ENCODE results near the gene AVPR1A. TPM values are rescaled to one million over a fixed set of nuclear protein-coding genes. Genes with fewer than 3 reads are reported as not detected.

AVPR1A gene
- total RNA-seq, 1 donor from 2014 or later = not detected

DNA sequence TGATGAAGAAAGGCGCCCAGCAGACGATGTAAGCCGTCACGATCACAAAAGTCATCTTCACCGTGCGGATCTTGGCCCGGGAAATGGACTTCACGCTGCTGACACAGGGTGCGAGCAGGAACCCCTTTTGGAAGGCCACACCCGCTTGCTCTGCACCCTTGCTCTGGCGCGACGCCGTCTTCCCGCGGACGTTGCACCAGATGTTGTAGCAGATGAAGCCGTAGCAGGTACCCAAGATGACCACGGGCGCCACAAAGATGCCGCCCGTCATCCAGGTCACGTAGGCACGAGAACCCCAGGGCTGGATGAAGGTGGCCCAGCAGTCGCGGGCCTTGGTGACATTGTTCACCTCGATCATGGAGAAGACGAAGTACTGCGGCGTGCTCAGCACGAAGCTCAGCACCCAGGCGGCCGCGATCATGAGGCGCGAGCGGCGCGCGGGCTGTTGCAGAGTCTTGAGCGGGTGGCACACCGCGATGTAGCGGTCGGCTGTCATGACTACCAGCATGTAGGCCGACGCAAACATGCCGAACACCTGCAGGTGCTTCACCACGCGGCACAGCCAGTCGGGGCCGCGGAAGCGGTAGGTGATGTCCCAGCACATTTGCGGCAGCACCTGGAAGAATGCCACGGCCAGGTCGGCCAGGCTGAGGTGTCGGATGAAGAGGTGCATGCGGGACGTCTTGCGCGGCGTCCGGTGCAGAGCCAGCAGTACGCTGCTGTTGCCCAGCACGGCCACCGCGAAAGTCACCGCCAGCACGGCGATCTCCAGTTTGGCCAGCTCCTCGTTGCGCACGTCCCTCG lies 890 bp downstream of the AVPR1A start:
- H3K36me3 Mint-ChIP-seq (ENCODE audit: low read depth) = peaks cover 6% of the 10 kb centered on the region
- DNase-seq (ENCODE audit: low read depth, low spot score) = peak; percentile 15
- H3K27me3 Mint-ChIP-seq (ENCODE audit: low read depth) = peaks cover 86% of the 10 kb centered on the region
- H3K9me3 Mint-ChIP-seq = peaks cover 2% of the 10 kb centered on the region
- no peak for TF ChIP-seq CTCF (conservative IDR thresholded peaks at IDR 0.05)
- H3K4me3 Mint-ChIP-seq = peak overlapping the region; percentile 62
- no peak overlapping the region for H3K27ac Mint-ChIP-seq (ENCODE audit: unreplicated experiment)
- H3K4me1 Mint-ChIP-seq = peaks cover 17% of the 10 kb centered on the region

DNA sequence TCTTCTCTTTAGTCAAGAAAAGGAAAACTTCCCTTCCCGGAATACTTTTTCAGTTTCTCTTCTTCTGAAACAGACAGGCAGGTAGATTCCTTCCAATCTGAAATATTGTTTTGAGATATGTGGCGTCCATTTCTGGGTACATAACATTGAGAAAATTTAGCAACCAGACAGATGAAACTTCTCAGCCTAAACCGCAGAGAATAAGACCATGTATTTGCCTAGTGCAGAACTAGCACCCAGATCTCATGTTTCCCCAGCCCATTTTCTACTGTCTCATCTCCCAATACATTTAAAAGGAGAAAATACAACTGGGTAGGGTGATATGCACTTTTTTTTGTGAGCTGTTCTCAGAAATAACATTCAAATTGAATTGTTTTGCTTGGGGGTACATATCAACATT lies 6.4 kb downstream of the AVPR1A start:
- H3K36me3 Mint-ChIP-seq (ENCODE audit: low read depth) = no peaks in the 10 kb centered on the region
- no peak for DNase-seq (ENCODE audit: low read depth, low spot score)
- H3K4me3 Mint-ChIP-seq = no peak overlapping the region
- peaks cover under 1% of the 10 kb centered on the region for H3K4me1 Mint-ChIP-seq
- H3K27me3 Mint-ChIP-seq (ENCODE audit: low read depth) = peaks cover 63% of the 10 kb centered on the region
- no peak overlapping the region for H3K27ac Mint-ChIP-seq (ENCODE audit: unreplicated experiment)
- no peak for TF ChIP-seq CTCF (conservative IDR thresholded peaks at IDR 0.05)
- H3K9me3 Mint-ChIP-seq = no peaks in the 10 kb centered on the region

GRCh38 chr12:63138488-63138887 lies 12.5 kb downstream of the AVPR1A start:
- no peaks in the 10 kb centered on the region for H3K9me3 Mint-ChIP-seq
- H3K36me3 Mint-ChIP-seq (ENCODE audit: low read depth) = no peaks in the 10 kb centered on the region
- peaks cover 11% of the 10 kb centered on the region for H3K27me3 Mint-ChIP-seq (ENCODE audit: low read depth)
- DNase-seq (ENCODE audit: low read depth, low spot score) = no peak
- H3K27ac Mint-ChIP-seq (ENCODE audit: unreplicated experiment) = no peak overlapping the region
- no peak overlapping the region for H3K4me3 Mint-ChIP-seq
- TF ChIP-seq CTCF (conservative IDR thresholded peaks at IDR 0.05) = no peak
- no peaks in the 10 kb centered on the region for H3K4me1 Mint-ChIP-seq

GRCh38 chr12:63133981-63134380 lies 17.0 kb downstream of the AVPR1A start:
- no peaks in the 10 kb centered on the region for H3K9me3 Mint-ChIP-seq
- H3K4me3 Mint-ChIP-seq = no peak overlapping the region
- TF ChIP-seq CTCF (conservative IDR thresholded peaks at IDR 0.05) = no peak
- peaks cover 6% of the 10 kb centered on the region for H3K27me3 Mint-ChIP-seq (ENCODE audit: low read depth)
- no peaks in the 10 kb centered on the region for H3K36me3 Mint-ChIP-seq (ENCODE audit: low read depth)
- no peaks in the 10 kb centered on the region for H3K4me1 Mint-ChIP-seq
- DNase-seq (ENCODE audit: low read depth, low spot score) = no peak
- no peak overlapping the region for H3K27ac Mint-ChIP-seq (ENCODE audit: unreplicated experiment)

DNA sequence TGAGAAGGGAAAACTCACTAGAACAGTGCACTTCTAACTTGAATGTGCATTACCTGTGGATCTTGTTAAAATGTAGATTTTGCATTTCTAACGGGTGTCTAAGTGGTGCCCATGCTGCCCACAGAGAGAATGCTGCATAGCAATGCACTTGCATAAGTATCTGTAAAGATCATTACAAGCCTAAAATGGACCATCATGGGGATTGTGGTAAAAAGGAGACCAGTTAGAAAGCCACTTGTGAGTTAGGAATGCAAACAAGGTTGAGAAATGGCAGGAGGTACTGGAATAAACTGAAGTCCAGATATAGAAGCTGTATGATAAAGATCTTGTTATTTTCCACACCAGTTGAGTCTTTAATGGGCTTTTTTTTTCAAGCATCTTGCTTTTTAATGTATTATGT lies 18.8 kb downstream of the AVPR1A start:
- H3K36me3 Mint-ChIP-seq (ENCODE audit: low read depth) = no peaks in the 10 kb centered on the region
- H3K4me3 Mint-ChIP-seq = no peak overlapping the region
- no peaks in the 10 kb centered on the region for H3K9me3 Mint-ChIP-seq
- H3K27ac Mint-ChIP-seq (ENCODE audit: unreplicated experiment) = no peak overlapping the region
- peaks cover 3% of the 10 kb centered on the region for H3K27me3 Mint-ChIP-seq (ENCODE audit: low read depth)
- no peak for DNase-seq (ENCODE audit: low read depth, low spot score)
- no peak for TF ChIP-seq CTCF (conservative IDR thresholded peaks at IDR 0.05)
- H3K4me1 Mint-ChIP-seq = no peaks in the 10 kb centered on the region
